HepG2 (cell line): ENCODE results near the gene MCRIP2. TPM values are rescaled to one million over a fixed set of nuclear protein-coding genes. Genes with fewer than 3 reads are reported as not detected.

ENCODE experiments used
- AHR ChIP-seq: IDR thresholded peaks from 2 replicates; pipeline ENCODE4 v1.6.1; 2018; ENCODE audit warnings: missing genetic modification reagents, missing compliant biosample characterization
- ARID2 ChIP-seq: sonication (generic); formaldehyde crosslinking; IDR thresholded peaks from 2 replicates; pipeline ENCODE4 v1.8.1; 2022; ENCODE audit warnings: mild to moderate bottlenecking, missing genetic modification reagents, borderline replicate concordance
- CC2D1A ChIP-seq: sonication (generic); formaldehyde crosslinking; IDR thresholded peaks from 2 replicates; pipeline ENCODE4 v1.8.1; 2023; ENCODE audit warnings: mild to moderate bottlenecking, missing genetic modification reagents
- DNMT3B ChIP-seq: conservative IDR thresholded peaks from 2 replicates; pipeline ENCODE4 v1.6.1; 2016; ENCODE audit warnings: missing biosample characterization, control low read depth
- GATAD1 ChIP-seq: IDR thresholded peaks from 2 replicates; pipeline ENCODE4 v1.6.1; 2016; ENCODE audit warnings: missing genetic modification reagents, missing compliant biosample characterization
- GLMP ChIP-seq: sonication (generic); formaldehyde crosslinking; IDR thresholded peaks from 2 replicates; pipeline ENCODE4 v1.9.0; 2021; ENCODE audit warnings: missing genetic modification reagents, mild to moderate bottlenecking, borderline replicate concordance
- ISX ChIP-seq: sonication (generic); formaldehyde crosslinking; conservative IDR thresholded peaks from 2 replicates; pipeline ENCODE4 v1.5.0; 2020; ENCODE audit warnings: missing genetic modification reagents
- KDM5A ChIP-seq: fragments of 200-600 bp; sonication (generic); IDR thresholded peaks from 2 replicates; pipeline ENCODE4 v1.7.0; 2018; ENCODE audit warnings: antibody characterized with exemption, mild to moderate bottlenecking, low read length, borderline replicate concordance
- KDM6A ChIP-seq: IDR thresholded peaks from 2 replicates; pipeline ENCODE4 v1.6.1; 2016; ENCODE audit warnings: low read depth
- MLLT10 ChIP-seq: sonication (generic); formaldehyde crosslinking; IDR thresholded peaks from 2 replicates; pipeline ENCODE4 v1.4.0; 2020; ENCODE audit warnings: missing genetic modification reagents
- NCOA2 ChIP-seq: sonication (generic); formaldehyde crosslinking; IDR thresholded peaks from 2 replicates; pipeline ENCODE4 v1.8.0; 2022; ENCODE audit warnings: inconsistent platforms
- NFATC3 ChIP-seq: sonication (generic); formaldehyde crosslinking; IDR thresholded peaks from 2 replicates; pipeline ENCODE4 v1.5.1; 2020; ENCODE audit warnings: mild to moderate bottlenecking, missing genetic modification reagents
- SIX1 ChIP-seq: sonication (generic); formaldehyde crosslinking; IDR thresholded peaks from 2 replicates; pipeline ENCODE4 v1.4.0; 2020; ENCODE audit warnings: missing genetic modification reagents, borderline replicate concordance
- TRIM22 ChIP-seq: fragments of 450-650 bp; IDR thresholded peaks from 2 replicates; pipeline ENCODE4 v1.6.1; 2017
- ZBED4 ChIP-seq: sonication (generic); formaldehyde crosslinking; IDR thresholded peaks from 2 replicates; pipeline ENCODE4 v1.4.0; 2020; ENCODE audit warnings: missing genetic modification reagents, borderline replicate concordance
- ZNF12 ChIP-seq: sonication (generic); formaldehyde crosslinking; IDR thresholded peaks from 2 replicates; pipeline ENCODE4 v1.5.0; 2020; ENCODE audit warnings: missing genetic modification reagents
- ZNF124 ChIP-seq: sonication (generic); formaldehyde crosslinking; IDR thresholded peaks from 2 replicates; pipeline ENCODE4 v1.4.0; 2020; ENCODE audit warnings: missing genetic modification reagents
- ZNF292 ChIP-seq: sonication (generic); formaldehyde crosslinking; IDR thresholded peaks from 2 replicates; pipeline ENCODE4 v1.8.1; 2022; ENCODE audit warnings: mild to moderate bottlenecking, low read depth, missing genetic modification reagents, borderline replicate concordance
- ZNF296 ChIP-seq: sonication (generic); formaldehyde crosslinking; conservative IDR thresholded peaks from 2 replicates; pipeline ENCODE4 v1.5.0; 2020; ENCODE audit warnings: mild to moderate bottlenecking, missing genetic modification reagents
- ZNF383 ChIP-seq: sonication (generic); formaldehyde crosslinking; IDR thresholded peaks from 2 replicates; pipeline ENCODE4 v1.4.0; 2020; ENCODE audit warnings: missing genetic modification reagents, mild to moderate bottlenecking, borderline replicate concordance
- ZNF746 ChIP-seq: sonication (generic); formaldehyde crosslinking; IDR thresholded peaks from 2 replicates; pipeline ENCODE4 v1.8.0; 2022; ENCODE audit warnings: mild to moderate bottlenecking, missing genetic modification reagents
- ZNF879 ChIP-seq: sonication (generic); formaldehyde crosslinking; IDR thresholded peaks from 2 replicates; pipeline ENCODE4 v1.8.1; 2023; ENCODE audit warnings: missing genetic modification reagents
- polyA plus RNA-seq, 8 experiments: library from polyadenylated mRNA; depleted of rRNA in 3 of 8; stranded (reverse) in 7 of 8; unstranded in 1 of 8; fragments of >200 nt; fragmentation: Illumina TruSeq in 4 of 8; extraction: Trizol in 4 of 8; gene quantifications; 2 replicates each; pipeline versions ENCODE4 v1.2.1 to v1.2.3, GENCODE V29; 2011 to 2016; ENCODE audit warnings: low read depth in 4 of 8, missing spikeins in 1 of 8, mixed read lengths in 1 of 8; ENCODE audit not compliant: insufficient read depth in 1 of 8
- total RNA-seq, 5 experiments: library from RNA; depleted of rRNA; stranded (reverse); fragments of >200 nt; fragmentation: Illumina TruSeq; extraction: Trizol; gene quantifications; 2 replicates each; pipeline ENCODE4 v1.2.3, GENCODE V29; 2016; ENCODE audit warnings: low read depth in 1 of 5
- TF ChIP-seq, protein P1 (sequence below): IDR thresholded peaks from 2 replicates; pipeline ENCODE4 v1.6.1; 2016; ENCODE audit warnings: low read depth, control low read depth

Gene MCRIP2
- total and polyA plus RNA-seq, 2 of the 13 experiments (the other 11 are each of a cell fraction or from before 2014, with no cell fraction given): 39.6 to 76.7 TPM

DNA sequence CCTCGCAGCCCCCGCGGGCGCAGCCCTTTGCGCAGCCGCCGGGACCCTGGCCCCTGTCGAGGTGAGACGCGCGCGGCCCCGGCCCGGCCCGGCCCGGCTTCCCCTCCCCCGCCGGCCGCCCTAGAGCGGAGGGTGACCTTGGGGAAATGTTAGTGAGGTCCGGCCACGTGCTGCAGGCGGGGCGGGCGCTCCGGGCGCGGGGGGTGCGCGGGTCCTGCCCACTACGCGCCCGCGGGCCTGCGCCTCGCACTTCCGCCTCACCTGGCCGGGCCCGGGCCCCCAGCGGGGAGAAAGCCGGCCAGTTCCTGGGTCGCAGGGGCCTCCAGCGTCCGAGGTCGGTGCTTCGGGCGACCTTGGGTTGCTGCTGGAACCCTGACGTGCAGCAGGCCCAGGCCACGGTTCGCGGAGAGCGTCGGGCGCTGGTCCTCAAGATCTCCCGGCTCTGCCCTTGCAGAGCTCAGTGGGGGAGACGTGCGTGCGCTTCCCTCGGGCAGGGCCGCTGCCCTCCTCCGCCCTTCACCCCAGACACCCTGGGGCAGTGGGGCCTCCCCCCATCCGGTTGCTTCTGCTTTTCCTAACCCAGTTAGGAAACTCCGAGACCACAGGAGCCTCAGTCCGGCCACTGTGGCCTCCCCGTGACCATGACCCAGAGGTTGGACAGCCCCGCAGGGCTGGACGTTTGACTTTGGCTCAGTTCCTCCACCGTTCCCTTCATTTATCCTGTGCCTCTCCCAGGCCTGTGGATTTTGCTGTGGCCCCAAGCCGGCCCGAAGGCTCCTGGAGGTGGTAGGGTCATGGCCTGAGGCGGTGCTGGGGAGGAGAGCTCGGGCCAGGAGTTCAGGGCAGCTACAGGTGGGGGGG, 791 bp downstream of the MCRIP2 start (continued):
- TF ChIP-seq GATAD1 (CRISPR knock-in tag) (0 out of 2 replicates have a peak, but pooled peaks have one; percentile 12), ZNF383 (no peak), ZNF124 (CRISPR knock-in tag) (0 out of 2 replicates have a peak, but pooled peaks have one; percentile 41), NCOA2 (CRISPR knock-in tag) (no peak; the same call in 1 of the 2 replicates), TRIM22 (no peak), SIX1 (CRISPR knock-in tag) (no peak), ZNF292 (no peak), KDM6A (CRISPR knock-in tag) (no peak), NFATC3 (CRISPR knock-in tag) (no peak), ZNF296 (CRISPR knock-in tag) (peak; percentile 84; the same call in 1 of the 2 replicates), ZNF12 (CRISPR knock-in tag) (no peak), ZNF746 (CRISPR knock-in tag) (no peak), MLLT10 (CRISPR knock-in tag) (no peak), KDM5A (no peak; the same call in 1 of the 2 replicates), AHR (CRISPR knock-in tag) (no peak), ZBED4 (CRISPR knock-in tag) (peak; percentile 95), CC2D1A (CRISPR knock-in tag) (no peak), ZNF879 (no peak), ARID2 (CRISPR knock-in tag) (no peak), DNMT3B (CRISPR knock-in tag) (no peak), ISX (no peak), GLMP (CRISPR knock-in tag) (no peak)
- TF ChIP-seq, protein P1, sequence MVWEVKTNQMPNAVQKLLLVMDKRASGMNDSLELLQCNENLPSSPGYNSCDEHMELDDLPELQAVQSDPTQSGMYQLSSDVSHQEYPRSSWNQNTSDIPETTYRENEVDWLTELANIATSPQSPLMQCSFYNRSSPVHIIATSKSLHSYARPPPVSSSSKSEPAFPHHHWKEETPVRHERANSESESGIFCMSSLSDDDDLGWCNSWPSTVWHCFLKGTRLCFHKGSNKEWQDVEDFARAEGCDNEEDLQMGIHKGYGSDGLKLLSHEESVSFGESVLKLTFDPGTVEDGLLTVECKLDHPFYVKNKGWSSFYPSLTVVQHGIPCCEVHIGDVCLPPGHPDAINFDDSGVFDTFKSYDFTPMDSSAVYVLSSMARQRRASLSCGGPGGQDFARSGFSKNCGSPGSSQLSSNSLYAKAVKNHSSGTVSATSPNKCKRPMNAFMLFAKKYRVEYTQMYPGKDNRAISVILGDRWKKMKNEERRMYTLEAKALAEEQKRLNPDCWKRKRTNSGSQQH: no peak
